Fibroblast of lung (primary cell): ENCODE data around the gene KCTD4. TPM values are rescaled to one million over a fixed set of nuclear protein-coding genes. Genes with fewer than 3 reads are reported as not detected.

Experiments used
- DNase-seq, 2 donors: peaks; one replicate each; pipeline versions ENCODE4 v3.0.0 to v3.0.0-alpha.2; 2010; ENCODE audit warnings: low read depth in 2 of 2
- H2AFZ ChIP-seq: 2 replicates; pipeline ENCODE4 v1.5.1; 2012; ENCODE audit warnings: low read length, control low read depth, inconsistent platforms
- H3K27ac ChIP-seq: 2 replicates; pipeline ENCODE4 v1.5.1; 2011; ENCODE audit warnings: low read length, control low read depth; ENCODE audit not compliant: insufficient read depth
- H3K27me3 ChIP-seq: 2 replicates; pipeline ENCODE4 v1.5.1; 2011; ENCODE audit warnings: mild to moderate bottlenecking, low read length; ENCODE audit not compliant: control insufficient read depth, insufficient read depth
- H3K36me3 ChIP-seq: 2 replicates; pipeline ENCODE4 v1.5.1; 2011; ENCODE audit warnings: low read length; ENCODE audit not compliant: control insufficient read depth, insufficient read depth
- H3K4me1 ChIP-seq: 2 replicates; pipeline ENCODE4 v1.5.1; 2011; ENCODE audit warnings: low read length; ENCODE audit not compliant: control insufficient read depth, insufficient read depth; ENCODE audit errors: extremely low read depth
- H3K4me2 ChIP-seq: 2 replicates; pipeline ENCODE4 v1.5.1; 2011; ENCODE audit warnings: low read length, control low read depth; ENCODE audit not compliant: insufficient read depth; ENCODE audit errors: extremely low read depth
- H3K4me3 ChIP-seq, 4 experiments: fragments of 200-600 bp in 1 of 4; sonication (generic) in 1 of 4; replicated peaks in 1 of 4; 2 replicates each; pipeline ENCODE4 v1.5.1; 2011 to 2016; ENCODE audit warnings: low read length in 4 of 4, low read depth in 3 of 4, mild to moderate bottlenecking in 3 of 4, control low read depth in 2 of 4, inconsistent platforms in 1 of 4, mixed read lengths in 1 of 4; ENCODE audit not compliant: insufficient read depth in 1 of 4; ENCODE audit errors: control extremely low read depth in 1 of 4
- H3K79me2 ChIP-seq: 2 replicates; pipeline ENCODE4 v1.5.1; 2012; ENCODE audit warnings: mild to moderate bottlenecking, low read length, inconsistent platforms; ENCODE audit not compliant: control insufficient read depth, insufficient read depth
- H3K9ac ChIP-seq: 2 replicates; pipeline ENCODE4 v1.5.1; 2011; ENCODE audit warnings: mild to moderate bottlenecking, low read length, control low read depth; ENCODE audit not compliant: insufficient read depth
- H3K9me3 ChIP-seq: 2 replicates; pipeline ENCODE4 v1.5.1; 2012; ENCODE audit warnings: low read depth, low read length; ENCODE audit not compliant: control insufficient read depth, insufficient read depth
- H4K20me1 ChIP-seq: 2 replicates; pipeline ENCODE4 v1.5.1; 2011; ENCODE audit warnings: low read length; ENCODE audit not compliant: control insufficient read depth, insufficient read depth; ENCODE audit errors: extremely low read depth
- EZH2 ChIP-seq: IDR thresholded peaks from 2 replicates; pipeline ENCODE4 v1.5.1; 2012; ENCODE audit warnings: low read length, control low read depth, mild to moderate bottlenecking; ENCODE audit errors: missing control alignments
- polyA plus RNA-seq, 2 donors: library from polyadenylated mRNA; depleted of rRNA in 1 of 2; stranded (reverse) in 1 of 2; unstranded in 1 of 2; fragments of >200 nt; gene quantifications; 2 replicates each; pipeline ENCODE4 v1.2.1, GENCODE V29; 2011 to 2012; ENCODE audit warnings: missing spikeins in 1 of 2
- total RNA-seq: library from RNA; depleted of rRNA; stranded (reverse); fragments of >200 nt; gene quantifications from 2 replicates; pipeline ENCODE4 v1.2.1, GENCODE V29; 2014
- TF ChIP-seq, protein P1 (sequence below), 2 donors: IDR thresholded peaks in 1 of 2; conservative IDR thresholded peaks in 1 of 2; 1 replicate in 1 of 2; 2 replicates in 1 of 2; pipeline ENCODE4 v1.5.1; 2011 to 2012; ENCODE audit warnings: low read length in 2 of 2, control low read depth in 1 of 2, inconsistent platforms in 1 of 2, low read depth in 1 of 2, mild to moderate bottlenecking in 1 of 2

Gene KCTD4
- total and polyA plus RNA-seq, 2 donors (not counting 1 experiment from before 2014, with no cell fraction given): under 0.01 to 0.54 TPM

DNA sequence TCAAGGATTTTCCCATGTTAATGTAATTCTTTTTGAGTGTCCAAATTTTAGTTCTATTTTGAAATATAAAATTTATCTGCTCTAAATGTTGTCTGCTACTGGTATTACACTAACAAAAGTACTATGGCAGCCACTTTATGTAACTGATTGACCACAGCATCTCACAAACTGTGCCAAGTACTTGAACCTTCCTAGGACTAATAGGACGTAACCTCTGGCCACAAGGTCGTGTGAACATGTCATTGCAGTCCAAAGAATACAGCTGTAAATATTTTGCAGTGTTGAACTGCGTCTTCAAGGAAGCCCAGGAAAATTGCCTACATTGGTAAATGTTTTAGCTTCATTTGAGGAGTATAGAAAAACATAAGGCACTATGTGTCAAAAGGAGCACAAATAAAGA, 1.9 kb downstream of the KCTD4 start:
- Histone ChIP-seq H3K4me1 (peaks cover 13% of the 10 kb centered on the region), H3K79me2 (no peaks in the 10 kb centered on the region), H3K27ac (no peak overlapping the region), H3K4me3 (no peak overlapping the region), H3K36me3 (no peaks in the 10 kb centered on the region), H3K4me2 (no peak overlapping the region), H2AFZ (no peak overlapping the region), H3K9me3 (no peaks in the 10 kb centered on the region), H3K27me3 (no peaks in the 10 kb centered on the region), H4K20me1 (no peaks in the 10 kb centered on the region), H3K9ac (no peak overlapping the region)
- DNase-seq: peak in 1 of 2 donors; percentile 28
- TF ChIP-seq, protein P1, sequence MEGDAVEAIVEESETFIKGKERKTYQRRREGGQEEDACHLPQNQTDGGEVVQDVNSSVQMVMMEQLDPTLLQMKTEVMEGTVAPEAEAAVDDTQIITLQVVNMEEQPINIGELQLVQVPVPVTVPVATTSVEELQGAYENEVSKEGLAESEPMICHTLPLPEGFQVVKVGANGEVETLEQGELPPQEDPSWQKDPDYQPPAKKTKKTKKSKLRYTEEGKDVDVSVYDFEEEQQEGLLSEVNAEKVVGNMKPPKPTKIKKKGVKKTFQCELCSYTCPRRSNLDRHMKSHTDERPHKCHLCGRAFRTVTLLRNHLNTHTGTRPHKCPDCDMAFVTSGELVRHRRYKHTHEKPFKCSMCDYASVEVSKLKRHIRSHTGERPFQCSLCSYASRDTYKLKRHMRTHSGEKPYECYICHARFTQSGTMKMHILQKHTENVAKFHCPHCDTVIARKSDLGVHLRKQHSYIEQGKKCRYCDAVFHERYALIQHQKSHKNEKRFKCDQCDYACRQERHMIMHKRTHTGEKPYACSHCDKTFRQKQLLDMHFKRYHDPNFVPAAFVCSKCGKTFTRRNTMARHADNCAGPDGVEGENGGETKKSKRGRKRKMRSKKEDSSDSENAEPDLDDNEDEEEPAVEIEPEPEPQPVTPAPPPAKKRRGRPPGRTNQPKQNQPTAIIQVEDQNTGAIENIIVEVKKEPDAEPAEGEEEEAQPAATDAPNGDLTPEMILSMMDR (conservative IDR thresholded peaks at IDR 0.05 in 1 of 2, IDR thresholded peaks at IDR 0.05 in 1 of 2; ENCODE audit: low read depth in 1 of 2, low read length in 2 of 2): no peak
- TF ChIP-seq EZH2: no peak

DNA sequence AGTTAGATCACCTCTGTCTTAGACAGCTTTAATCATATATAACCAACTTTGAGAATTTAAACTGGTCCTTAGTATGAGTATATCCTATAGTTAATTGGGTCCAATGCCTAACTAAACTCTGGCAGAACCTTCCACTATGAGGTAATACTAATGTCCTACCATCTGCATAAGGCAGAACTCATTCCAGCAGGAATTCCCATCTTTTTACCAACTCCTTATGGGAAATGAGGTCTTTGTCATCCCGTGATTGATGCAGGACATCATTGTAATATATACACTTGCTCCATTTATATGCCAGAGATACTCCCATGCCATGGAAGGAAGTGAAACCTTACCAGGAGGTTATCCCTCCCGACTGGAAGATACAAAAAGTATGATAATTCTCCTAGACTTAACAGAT, 2.8 kb downstream of the KCTD4 start:
- DNase-seq: peak in 1 of 2 donors; percentile 55
- Histone ChIP-seq H3K27me3 (no peaks in the 10 kb centered on the region), H3K9ac (no peak overlapping the region), H3K9me3 (no peaks in the 10 kb centered on the region), H3K36me3 (no peaks in the 10 kb centered on the region), H3K4me1 (peaks cover 13% of the 10 kb centered on the region), H4K20me1 (no peaks in the 10 kb centered on the region), H3K4me2 (no peak overlapping the region), H3K79me2 (no peaks in the 10 kb centered on the region), H2AFZ (no peak overlapping the region), H3K4me3 (no peak overlapping the region), H3K27ac (no peak overlapping the region)
- TF ChIP-seq, protein P1 (conservative IDR thresholded peaks at IDR 0.05 in 1 of 2, IDR thresholded peaks at IDR 0.05 in 1 of 2; ENCODE audit: low read depth in 1 of 2, low read length in 2 of 2): no peak
- no peak for TF ChIP-seq EZH2

- no peaks in the 10 kb centered on the region for H3K27me3 ChIP-seq
- no peak overlapping the region for H2AFZ ChIP-seq
- no peak overlapping the region for H3K4me3 ChIP-seq
- no peaks in the 10 kb centered on the region for H3K36me3 ChIP-seq
- H3K27ac ChIP-seq: no peak overlapping the region
- H3K9ac ChIP-seq: no peak overlapping the region
- H3K9me3 ChIP-seq: no peaks in the 10 kb centered on the region
- peak in 1 of 2 donors; percentile 75 for DNase-seq
- no peaks in the 10 kb centered on the region for H3K79me2 ChIP-seq
- no peaks in the 10 kb centered on the region for H4K20me1 ChIP-seq
- H3K4me2 ChIP-seq: peak overlapping the region; percentile 40
- H3K4me1 ChIP-seq: peaks cover 13% of the 10 kb centered on the region
- TF ChIP-seq, protein P1 (conservative IDR thresholded peaks at IDR 0.05 in 1 of 2, IDR thresholded peaks at IDR 0.05 in 1 of 2; ENCODE audit: low read depth in 1 of 2, low read length in 2 of 2): no peak
- TF ChIP-seq EZH2: no peak
Measured at GRCh38 chr13:45196622-45197021, 4.2 kb downstream of the KCTD4 start.
